GM18867 (cell line): ENCODE data around the gene CRNKL1.

ENCODE experiments used
- ATAC-seq: cut with Tn5 transposase; IDR thresholded peaks from one replicate; pipeline ENCODE4 v1.9.1; 2021; ENCODE audit warnings: mild to moderate bottlenecking, moderate library complexity; ENCODE audit not compliant: unreplicated experiment

The CRNKL1 gene

GRCh38 chr20:20063941-20064702 is 11.9 kb upstream of the CRNKL1 start:
- no peak for ATAC-seq

GRCh38 chr20:20060234-20060998 is 8.2 kb upstream of the CRNKL1 start:
- peak; percentile 81 for ATAC-seq

- ATAC-seq = no peak
Measured at GRCh38 chr20:20051767-20052073, 546 bp downstream of the CRNKL1 start.

GRCh38 chr20:20039752-20040387 is 12.4 kb downstream of the CRNKL1 start:
- no peak for ATAC-seq

- ATAC-seq = no peak
Measured at GRCh38 chr20:20038586-20038985, 13.7 kb downstream of the CRNKL1 start.

GRCh38 chr20:20037960-20038359 is 14.3 kb downstream of the CRNKL1 start:
- no peak for ATAC-seq

GRCh38 chr20:20036756-20037155 is 15.5 kb downstream of the CRNKL1 start:
- no peak for ATAC-seq

GRCh38 chr20:20034486-20034885 is 17.8 kb downstream of the CRNKL1 start:
- ATAC-seq = no peak

GRCh38 chr20:20031790-20032189 is 20.5 kb downstream of the CRNKL1 start:
- no peak for ATAC-seq

GRCh38 chr20:20027284-20027683 is 25.0 kb downstream of the CRNKL1 start:
- ATAC-seq = no peak

GRCh38 chr20:20024942-20025341 is 27.3 kb downstream of the CRNKL1 start:
- no peak for ATAC-seq

- no peak for ATAC-seq
Measured at GRCh38 chr20:20023395-20023794, 28.9 kb downstream of the CRNKL1 start.

GRCh38 chr20:20022498-20022897 is 29.8 kb downstream of the CRNKL1 start:
- peak; percentile 79 for ATAC-seq

GRCh38 chr20:20021835-20022234 is 30.4 kb downstream of the CRNKL1 start:
- no peak for ATAC-seq

- no peak for ATAC-seq
Measured at GRCh38 chr20:20020908-20021307, 31.4 kb downstream of the CRNKL1 start.

GRCh38 chr20:20019123-20019522 is 33.1 kb downstream of the CRNKL1 start:
- ATAC-seq = no peak

GRCh38 chr20:20018366-20018765 is 33.9 kb downstream of the CRNKL1 start:
- ATAC-seq = no peak

GRCh38 chr20:20017844-20018185 is 34.5 kb downstream of the CRNKL1 start:
- ATAC-seq = no peak

GRCh38 chr20:20017001-20017843 is 35.0 kb downstream of the CRNKL1 start, which contains the start of gene NAA20:
Gene NAA20, plus strand, starts transcription at chr20:20017362. Its CDS starts 35 bp downstream, at chr20:20017397.
- ATAC-seq = peak; percentile 99

GRCh38 chr20:20014659-20015058 is 37.6 kb downstream of the CRNKL1 start:
- ATAC-seq = no peak

GRCh38 chr20:20012541-20012940 is 39.7 kb downstream of the CRNKL1 start:
- no peak for ATAC-seq
